Muscle of leg (tissue), 11 donors: ENCODE data around the gene GOLPH3L. TPM values are rescaled to one million over a fixed set of nuclear protein-coding genes. Genes with fewer than 3 reads are reported as not detected.

Source experiments
- DNase-seq: peaks from one replicate; pipeline ENCODE4 v3.0.0; 2013
- H3K27ac ChIP-seq: one replicate; pipeline ENCODE4 v1.5.1; 2013; ENCODE audit warnings: mild to moderate bottlenecking, low read length, control low read depth
- H3K27me3 ChIP-seq: one replicate; pipeline ENCODE4 v1.6.1; 2013; ENCODE audit warnings: low read length; ENCODE audit not compliant: control insufficient read depth, insufficient read depth
- H3K36me3 ChIP-seq: one replicate; pipeline ENCODE4 v1.6.1; 2013; ENCODE audit warnings: low read length; ENCODE audit not compliant: control insufficient read depth, insufficient read depth
- H3K4me1 ChIP-seq: one replicate; pipeline ENCODE4 v1.6.1; 2013; ENCODE audit warnings: low read length; ENCODE audit not compliant: control insufficient read depth, insufficient read depth
- H3K4me3 ChIP-seq: one replicate; pipeline ENCODE4 v1.5.1; 2013; ENCODE audit warnings: low read length, control low read depth
- H3K9me3 ChIP-seq: replicated peaks from 2 replicates; pipeline ENCODE4 v1.6.1; 2013; ENCODE audit warnings: low read depth, low read length; ENCODE audit not compliant: control insufficient read depth
- WGBS: methylation state at CpG from one replicate; pipeline ENCODE4 v1.1.5; 2013; ENCODE audit warnings: missing lambda C conversion rate; ENCODE audit not compliant: insufficient coverage; 5-methylcytosine and 5-hydroxymethylcytosine counted together
- polyA plus RNA-seq, 8 donors: library from polyadenylated mRNA; unstranded; fragments of 120-200 nt; gene quantifications; one replicate each; pipeline versions ENCODE4 v1.2.1 to v1.2.3, GENCODE V29; 2013; ENCODE audit warnings: inconsistent platforms in 1 of 8, low replicate concordance in 1 of 8; ENCODE audit not compliant: insufficient read length in 8 of 8, insufficient read depth in 1 of 8
- total RNA-seq: library from RNA; stranded (reverse); fragments of 120-200 nt; gene quantifications from one replicate; pipeline ENCODE4 v1.2.4, GENCODE V29; 2013

Gene GOLPH3L
- total and polyA plus RNA-seq, 9 donors = 9.3 to 23.6 (median 17.2) TPM

DNA sequence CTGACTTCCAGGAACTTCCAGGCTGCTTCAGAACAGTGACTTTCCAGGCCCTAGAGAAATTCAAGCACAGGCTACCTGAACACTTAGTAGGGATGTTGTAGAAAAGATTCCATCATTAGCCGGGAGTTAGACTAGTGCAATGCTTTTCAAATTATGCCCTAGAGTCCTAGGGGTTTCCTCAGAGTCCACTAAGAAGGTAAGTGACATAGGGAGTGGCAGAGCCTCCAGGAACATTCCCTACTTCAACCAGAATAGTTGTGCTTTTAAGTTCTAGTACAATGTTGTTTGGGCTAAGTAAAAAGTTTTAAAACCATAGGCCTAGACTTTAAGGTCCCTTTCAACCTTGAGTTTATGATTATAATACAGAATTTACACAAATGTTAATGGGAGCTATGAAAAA lies 9.1 kb upstream of the GOLPH3L start:
- Histone ChIP-seq H3K27ac (no peak overlapping the region), H3K4me3 (no peak overlapping the region), H3K4me1 (no peaks in the 10 kb centered on the region), H3K36me3 (no peaks in the 10 kb centered on the region), H3K9me3 (no peaks in the 10 kb centered on the region), H3K27me3 (peaks cover 3% of the 10 kb centered on the region)
- no peak for DNase-seq
- WGBS = no CpG with 5 or more reads among the region's 1 CpG

GRCh38 chr1:150703427-150703826 lies 6.5 kb upstream of the GOLPH3L start:
- H3K4me1 ChIP-seq = no peaks in the 10 kb centered on the region
- H3K36me3 ChIP-seq = no peaks in the 10 kb centered on the region
- peaks cover 5% of the 10 kb centered on the region for H3K27me3 ChIP-seq
- no peak for DNase-seq
- no peaks in the 10 kb centered on the region for H3K9me3 ChIP-seq
- no peak overlapping the region for H3K4me3 ChIP-seq
- no peak overlapping the region for H3K27ac ChIP-seq

DNA sequence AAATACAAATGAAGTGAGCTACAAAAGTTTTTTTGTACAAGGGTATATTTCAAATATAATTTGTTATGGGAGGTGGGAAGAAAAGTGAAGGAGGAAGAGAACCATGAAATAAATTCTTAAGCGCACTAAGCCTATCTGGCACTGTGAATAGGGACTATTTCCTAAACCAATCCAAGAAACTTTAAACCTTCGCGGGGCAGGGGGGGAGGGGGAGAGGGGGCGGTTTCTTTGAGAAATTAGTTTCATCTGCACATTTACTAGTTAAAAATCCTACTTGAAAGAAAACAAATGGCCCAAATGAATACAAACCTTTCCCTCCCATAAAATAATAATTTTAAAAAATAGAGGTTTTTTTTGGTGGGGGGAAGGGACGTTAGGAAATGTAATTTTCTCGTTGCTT lies 364 bp downstream of the GOLPH3L start:
- peak; percentile 22 for DNase-seq
- no peaks in the 10 kb centered on the region for H3K4me1 ChIP-seq
- peak overlapping the region; percentile 71 for H3K4me3 ChIP-seq
- no CpG with 5 or more reads among the region's 6 CpGs for WGBS
- no peaks in the 10 kb centered on the region for H3K9me3 ChIP-seq
- H3K36me3 ChIP-seq = peaks cover 9% of the 10 kb centered on the region
- peaks cover 2% of the 10 kb centered on the region for H3K27me3 ChIP-seq
- peak overlapping the region; percentile 83 for H3K27ac ChIP-seq

DNA sequence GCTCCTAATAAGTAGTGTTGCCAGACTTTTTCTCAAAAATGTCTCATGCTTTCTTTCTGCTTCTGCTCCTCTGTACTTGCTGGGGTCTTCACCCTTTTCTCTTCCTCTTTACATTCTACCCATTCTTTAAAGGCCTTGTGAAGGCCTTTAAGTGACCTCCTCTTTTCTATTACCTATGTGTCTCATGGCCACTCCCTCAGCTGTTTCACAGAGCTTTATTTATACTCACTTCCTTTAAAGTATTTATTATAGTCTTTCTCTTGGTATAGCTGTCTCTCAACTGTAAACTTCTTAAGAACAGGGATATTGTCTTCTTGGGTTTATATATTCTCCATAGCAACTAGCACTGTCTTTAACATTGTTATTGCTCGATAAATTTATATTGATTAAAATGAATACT lies 792 bp downstream of the GOLPH3L start:
- no CpG with 5 or more reads among the region's 1 CpG for whole genome bisulfite sequencing
- no peak for DNase-seq
- H3K9me3 ChIP-seq = no peaks in the 10 kb centered on the region
- no peak overlapping the region for H3K27ac ChIP-seq
- H3K4me1 ChIP-seq = no peaks in the 10 kb centered on the region
- H3K4me3 ChIP-seq = no peak overlapping the region
- peaks cover 2% of the 10 kb centered on the region for H3K27me3 ChIP-seq
- H3K36me3 ChIP-seq = peaks cover 11% of the 10 kb centered on the region

GRCh38 chr1:150695561-150695960 lies 1.4 kb downstream of the GOLPH3L start:
- H3K27ac ChIP-seq = no peak overlapping the region
- DNase-seq = no peak
- H3K27me3 ChIP-seq = peaks cover 2% of the 10 kb centered on the region
- WGBS = no CpG with 5 or more reads among the region's 4 CpGs
- no peak overlapping the region for H3K4me3 ChIP-seq
- H3K36me3 ChIP-seq = peaks cover 14% of the 10 kb centered on the region
- no peaks in the 10 kb centered on the region for H3K9me3 ChIP-seq
- no peaks in the 10 kb centered on the region for H3K4me1 ChIP-seq

DNA sequence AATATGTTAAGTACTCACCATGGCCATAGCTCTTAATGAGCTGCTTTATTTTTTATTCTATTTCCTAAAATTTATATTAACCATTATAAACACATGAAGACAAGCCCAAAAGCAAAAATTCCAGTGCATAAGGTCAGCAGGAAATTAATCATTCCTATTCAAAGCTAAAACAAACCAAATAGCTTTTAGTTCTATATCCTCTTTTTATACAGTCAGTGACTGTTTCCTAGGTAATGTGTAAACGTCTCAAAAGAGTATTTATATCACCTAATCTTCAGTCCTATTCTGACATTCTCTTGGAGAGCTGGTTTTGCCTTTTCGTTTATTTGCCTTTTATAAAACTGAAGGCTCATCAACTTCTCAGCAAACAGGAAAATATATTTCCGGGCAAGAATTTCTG lies 4.2 kb downstream of the GOLPH3L start:
- Histone ChIP-seq H3K27me3 (no peaks in the 10 kb centered on the region), H3K4me1 (no peaks in the 10 kb centered on the region), H3K36me3 (peaks cover 20% of the 10 kb centered on the region), H3K4me3 (no peak overlapping the region), H3K9me3 (no peaks in the 10 kb centered on the region), H3K27ac (no peak overlapping the region)
- WGBS = no CpG with 5 or more reads among the region's 3 CpGs
- no peak for DNase-seq

DNA sequence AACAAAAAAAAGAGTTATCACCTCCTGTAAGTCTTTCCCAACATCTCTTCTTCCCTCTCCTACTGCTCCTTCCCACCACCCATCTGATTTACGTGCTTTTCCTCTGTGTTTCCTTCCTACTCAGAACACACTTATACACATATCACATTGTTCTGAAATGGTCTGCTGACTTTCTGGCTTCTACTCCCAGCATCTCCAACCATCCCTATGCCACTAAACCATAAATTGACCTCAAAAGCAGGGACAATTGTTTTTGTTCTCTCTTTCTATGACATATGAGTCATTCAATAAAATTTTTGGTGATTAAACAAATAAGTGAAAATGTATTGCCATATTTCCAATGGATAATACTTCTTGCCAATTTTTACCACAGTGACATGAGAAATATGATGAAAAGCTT lies 8.2 kb downstream of the GOLPH3L start:
- H3K4me1 ChIP-seq = no peaks in the 10 kb centered on the region

DNA sequence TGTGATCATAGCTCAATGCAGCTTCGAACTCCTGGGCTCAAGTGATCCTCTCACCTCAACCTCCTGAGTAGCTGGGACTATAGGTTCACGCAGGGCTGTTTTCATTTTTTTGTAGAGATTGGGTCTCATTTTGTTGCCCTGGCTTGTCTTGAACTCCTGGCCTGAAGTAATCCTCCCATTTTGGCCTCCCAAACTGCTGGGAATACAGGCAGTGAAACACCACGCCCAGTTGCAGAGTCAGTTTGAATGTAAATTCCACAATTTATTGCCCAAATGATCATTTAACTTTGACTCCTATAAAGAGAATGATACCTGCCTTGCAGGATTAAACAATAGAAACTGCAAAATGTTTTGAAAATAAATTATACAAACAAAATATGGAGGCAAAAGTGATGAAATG lies 10.7 kb downstream of the GOLPH3L start:
- Histone ChIP-seq H3K9me3 (no peaks in the 10 kb centered on the region), H3K4me1 (no peaks in the 10 kb centered on the region), H3K27me3 (no peaks in the 10 kb centered on the region), H3K27ac (no peak overlapping the region), H3K36me3 (peaks cover 15% of the 10 kb centered on the region), H3K4me3 (no peak overlapping the region)
- no CpG with 5 or more reads among the region's 3 CpGs for WGBS
- DNase-seq = no peak

More for the DNA sequence above, 8.2 kb downstream of the GOLPH3L start:
- WGBS = 69% methylated on average over 1 of the region's 1 CpG
- no peak for DNase-seq
- peaks cover 18% of the 10 kb centered on the region for H3K36me3 ChIP-seq
- no peaks in the 10 kb centered on the region for H3K27me3 ChIP-seq
- no peak overlapping the region for H3K27ac ChIP-seq
- no peaks in the 10 kb centered on the region for H3K9me3 ChIP-seq
- no peak overlapping the region for H3K4me3 ChIP-seq

- no peak for DNase-seq
- no peaks in the 10 kb centered on the region for H3K4me1 ChIP-seq
- H3K9me3 ChIP-seq = no peaks in the 10 kb centered on the region
- H3K27me3 ChIP-seq = no peaks in the 10 kb centered on the region
- no peak overlapping the region for H3K4me3 ChIP-seq
- WGBS = no CpG with 5 or more reads among the region's 1 CpG
- peaks cover 13% of the 10 kb centered on the region for H3K36me3 ChIP-seq
- H3K27ac ChIP-seq = no peak overlapping the region
These were observed 13.0 kb downstream of the GOLPH3L start for GRCh38 chr1:150683914-150684313.

- no CpG with 5 or more reads among the region's 1 CpG for WGBS
- no peak for DNase-seq
- no peaks in the 10 kb centered on the region for H3K9me3 ChIP-seq
- H3K27ac ChIP-seq = no peak overlapping the region
- peaks cover 10% of the 10 kb centered on the region for H3K36me3 ChIP-seq
- H3K27me3 ChIP-seq = no peaks in the 10 kb centered on the region
- H3K4me3 ChIP-seq = no peak overlapping the region
- H3K4me1 ChIP-seq = no peaks in the 10 kb centered on the region
These were observed 18.0 kb downstream of the GOLPH3L start for GRCh38 chr1:150678988-150679387.

DNA sequence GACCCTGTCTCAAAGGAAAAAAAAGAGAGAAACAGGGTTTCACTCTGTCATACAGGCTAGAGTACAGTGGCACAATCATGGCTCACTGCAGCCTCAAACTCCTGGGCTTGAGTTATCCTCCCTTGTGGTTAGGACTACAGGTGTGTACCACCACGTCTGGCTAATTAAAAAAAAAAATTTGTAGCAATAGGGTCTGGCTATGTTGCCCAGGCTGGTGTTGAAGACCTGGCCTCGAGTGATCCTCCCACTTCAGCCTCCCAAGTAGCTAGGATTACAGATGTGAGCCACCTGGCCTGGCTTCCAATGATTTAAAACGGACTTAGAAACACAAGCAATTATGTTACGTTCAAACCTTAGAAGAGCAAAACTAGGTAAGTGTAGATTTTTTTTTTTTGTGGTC lies 22.1 kb downstream of the GOLPH3L start:
- Histone ChIP-seq H3K9me3 (no peaks in the 10 kb centered on the region), H3K36me3 (peaks cover 4% of the 10 kb centered on the region), H3K27me3 (no peaks in the 10 kb centered on the region), H3K27ac (no peak overlapping the region), H3K4me1 (no peaks in the 10 kb centered on the region), H3K4me3 (no peak overlapping the region)
- no peak for DNase-seq
- 92% methylated on average over 2 of the region's 4 CpGs for WGBS
